Adrenal gland (tissue), 12 donors: ENCODE data around the gene CCDC136. TPM values are rescaled to one million over a fixed set of nuclear protein-coding genes. Genes with fewer than 3 reads are reported as not detected.

Experiments used
- DNase-seq, 7 donors: peaks; one replicate each; pipeline ENCODE4 v3.0.0-alpha.2; 2019 to 2020
- H3K27ac ChIP-seq, 5 donors: fragments of 200-600 bp; sonication (generic) in 4 of 5; 1 replicate in 3 of 5; 2 replicates in 2 of 5; pipeline versions ENCODE4 v1.5.1 to v1.8.0; 2016 to 2020; ENCODE audit warnings: mild to moderate bottlenecking in 1 of 5
- H3K27me3 ChIP-seq: fragments of 200-600 bp; 2 replicates; pipeline ENCODE4 v1.8.0; 2021
- H3K36me3 ChIP-seq, 2 donors: fragments of 200-600 bp; replicated peaks in 1 of 2; 1 replicate in 1 of 2; 2 replicates in 1 of 2; pipeline versions ENCODE4 v1.5.1 to v1.8.0; 2018 to 2022
- H3K4me1 ChIP-seq, 2 donors: fragments of 200-600 bp; replicated peaks in 1 of 2; 1 replicate in 1 of 2; 2 replicates in 1 of 2; pipeline versions ENCODE4 v1.5.1 to v1.8.0; 2018 to 2021
- H3K4me3 ChIP-seq, 4 donors: fragments of 200-600 bp; sonication (generic) in 3 of 4; one replicate each; pipeline ENCODE4 v1.5.1; 2016 to 2018
- H3K9me3 ChIP-seq, 3 donors: fragments of 200-600 bp; sonication (generic) in 1 of 3; replicated peaks in 1 of 3; 1 replicate in 2 of 3; 2 replicates in 1 of 3; pipeline versions ENCODE4 v1.5.1 to v1.8.0; 2016 to 2021
- CTCF ChIP-seq, 6 experiments: fragments of 450-650 bp in 4 of 6; fragments of 200-600 bp in 2 of 6; sonication (generic) in 1 of 6; IDR thresholded peaks; 1 replicate in 5 of 6; 2 replicates in 1 of 6; pipeline versions ENCODE4 v1.5.1 to v1.8.0; 2016 to 2021; ENCODE audit warnings: antibody characterized with exemption in 6 of 6, mild to moderate bottlenecking in 2 of 6, moderate library complexity in 1 of 6
- POLR2A ChIP-seq, 2 donors: fragments of 450-650 bp; IDR thresholded peaks; one replicate each; pipeline ENCODE4 v1.6.1; 2017; ENCODE audit warnings: antibody characterized with exemption in 2 of 2, mild to moderate bottlenecking in 2 of 2, moderate library complexity in 1 of 2
- WGBS, 4 donors: extraction: QIAGEN DNeasy Blood & Tissue Kit in 2 of 4; methylation state at CpG; one replicate each; pipeline versions ENCODE4 v1.1.5 to v1.1.7; 2013 to 2017; 5-methylcytosine and 5-hydroxymethylcytosine counted together
- intact Hi-C, 2 donors: fragments of 100-400 bp; cut with DNase I; formaldehyde crosslinking; loops; one replicate each; pipeline versions ENCODE4 v1.14.1 to v1.15.0; 2022 to 2023
- polyA plus RNA-seq, 3 donors: library from polyadenylated mRNA; stranded (reverse); fragments of 200-250 nt in 2 of 3; fragments of 350-450 nt in 1 of 3; fragmentation: Illumina TruSeq in 1 of 3; extraction: RNeasy Lipid Tissue Mini Kit (QIAGEN cat#74804) in 1 of 3; gene quantifications; one replicate each; pipeline ENCODE4 v1.2.3, GENCODE V29; 2013 to 2014
- total RNA-seq, 9 donors: library from RNA; depleted of rRNA in 4 of 9; stranded (reverse); fragments of >200 nt in 4 of 9; fragments of 120-200 nt in 1 of 9; fragmentation: NEBNext Ultra II Directional in 1 of 9; extraction: Animal tissue kit (Norgen Biotek cat#: 25700) in 1 of 9; gene quantifications; one replicate each; pipeline versions ENCODE4 v1.1.0 to v1.2.4, GENCODE V29; 2013 to 2023
- donor health status: healthy with polysubstance abuse.
- donor health status: Bipolar disorder and iron deficiency.
- donor health status: DM: yes; HTN: yes; CAD: no.
- donor health status: DM: no; HTN: no; CAD: no.
- donor health status: DM: no; HTN: no; CAD: no.
- donor health status: DM: yes; HTN: yes; CAD: no.

Gene CCDC136
- total and polyA plus RNA-seq, 12 donors: 0.35 to 10.9 (median 4.0) TPM

GRCh38 chr7:128852537-128853254 lies 60.9 kb downstream of the CCDC136 start:
- intact Hi-C loops: no loop called here
- Histone ChIP-seq H3K4me3 (no peak overlapping the region), H3K4me1 (no peaks in the 10 kb centered on the region), H3K36me3 (no peaks in the 10 kb centered on the region), H3K9me3 (no peaks in the 10 kb centered on the region), H3K27me3 (no peaks in the 10 kb centered on the region), H3K27ac (no peak overlapping the region)
- DNase-seq: no peak
- 77 to 90% (median 81%) methylated on average over 7 to 28 of the region's 28 CpGs for WGBS, 4 donors
- TF ChIP-seq POLR2A (IDR thresholded peaks at IDR 0.05) (no peak), CTCF (IDR thresholded peaks at IDR 0.05) (no peak)

GRCh38 chr7:128853799-128854198 lies 62.0 kb downstream of the CCDC136 start:
- WGBS, 4 donors: 75 to 94% (median 78%) methylated on average over 10 to 23 of the region's 23 CpGs
- no peak for DNase-seq
- TF ChIP-seq CTCF (IDR thresholded peaks at IDR 0.05) (no peak), POLR2A (IDR thresholded peaks at IDR 0.05) (no peak)
- no peak overlapping the region for H3K27ac ChIP-seq
- H3K4me1 ChIP-seq: no peaks in the 10 kb centered on the region
- H3K4me3 ChIP-seq: no peak overlapping the region
- intact Hi-C loops: no loop called here
- H3K27me3 ChIP-seq: no peaks in the 10 kb centered on the region
- H3K36me3 ChIP-seq: no peaks in the 10 kb centered on the region
- H3K9me3 ChIP-seq: no peaks in the 10 kb centered on the region

GRCh38 chr7:128854396-128854795 lies 62.6 kb downstream of the CCDC136 start:
- 79 to 90% (median 88%) methylated on average over 12 to 21 of the region's 21 CpGs for WGBS, 4 donors
- no peaks in the 10 kb centered on the region for H3K4me1 ChIP-seq
- intact Hi-C loops: no loop called here
- H3K36me3 ChIP-seq: no peaks in the 10 kb centered on the region
- no peaks in the 10 kb centered on the region for H3K9me3 ChIP-seq
- no peak overlapping the region for H3K4me3 ChIP-seq
- TF ChIP-seq POLR2A (IDR thresholded peaks at IDR 0.05): no peak
- TF ChIP-seq CTCF (IDR thresholded peaks at IDR 0.05): no peak
- H3K27me3 ChIP-seq: no peaks in the 10 kb centered on the region
- H3K27ac ChIP-seq: no peak overlapping the region
- DNase-seq: no peak

GRCh38 chr7:128855559-128855958 lies 63.8 kb downstream of the CCDC136 start:
- no peaks in the 10 kb centered on the region for H3K4me1 ChIP-seq
- H3K4me3 ChIP-seq: no peak overlapping the region
- no peak for TF ChIP-seq POLR2A (IDR thresholded peaks at IDR 0.05)
- TF ChIP-seq CTCF (IDR thresholded peaks at IDR 0.05): no peak
- no peaks in the 10 kb centered on the region for H3K27me3 ChIP-seq
- no peaks in the 10 kb centered on the region for H3K9me3 ChIP-seq
- WGBS, 4 donors: 78 to 87% (median 83%) methylated on average over 3 of the region's 3 CpGs
- intact Hi-C loops: no loop called here
- H3K27ac ChIP-seq: no peak overlapping the region
- H3K36me3 ChIP-seq: no peaks in the 10 kb centered on the region
- DNase-seq: no peak
